ENCODE data around the gene CAMTA1.

CAMTA1 gene

DNA sequence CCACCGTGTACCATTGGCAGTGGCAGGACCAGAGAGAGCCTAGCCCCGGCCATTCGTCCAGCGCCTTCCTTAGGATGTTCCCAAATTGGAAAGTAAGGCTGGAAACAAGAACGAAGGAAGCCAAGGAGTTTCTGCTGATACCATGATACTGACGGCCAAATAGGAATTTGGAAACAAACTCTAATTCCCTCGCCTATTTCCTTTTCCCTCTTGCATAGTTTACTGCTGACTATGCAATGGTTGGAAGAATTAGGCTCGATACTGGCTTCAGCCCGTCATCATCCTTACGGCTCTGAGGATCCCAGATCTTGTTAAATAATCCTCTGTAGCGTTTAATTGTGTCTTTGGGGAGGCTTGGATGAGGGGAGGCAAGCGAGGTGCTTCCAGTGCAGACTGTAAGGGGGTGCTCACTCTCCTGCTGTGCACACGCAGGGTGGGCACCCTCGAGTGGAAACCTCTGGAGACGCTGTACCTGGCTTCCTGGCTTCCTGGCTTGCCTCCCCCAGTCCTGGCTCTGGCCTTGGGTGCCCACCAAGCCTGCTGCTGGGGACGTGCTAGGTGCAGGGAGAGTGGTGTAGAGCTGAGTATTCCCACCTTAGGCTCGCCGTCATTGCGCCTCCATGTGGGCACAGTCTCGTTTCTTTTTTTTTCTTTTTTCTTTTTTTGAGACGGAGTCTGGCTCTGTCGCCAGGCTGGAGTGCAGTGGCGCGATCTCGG lies 27.4 kb upstream of the CAMTA1 start:
- Histone ChIP-seq H3K27ac (ENCODE audit: extremely low read depth, low read depth, low read length) (no peak overlapping the region), H3K9me3 (ENCODE audit: control insufficient read depth, insufficient read depth, low read depth, low read length) (no peaks in the 10 kb centered on the region), H3K4me1 (ENCODE audit: control insufficient read depth, insufficient read depth, low read length) (no peaks in the 10 kb centered on the region), H3K4me3 (ENCODE audit: low read depth, low read length) (no peak overlapping the region), H3K36me3 (ENCODE audit: control insufficient read depth in 2 of 2, insufficient read depth in 1 of 2, low read length in 2 of 2) (no peaks in the 10 kb centered on the region)
- ChIA-PET CTCF (interaction anchor here (0.6 to 0.7 kb wide), 2 partner anchors 27 to 73 kb away, joined by 3 read pairs; partner anchors contain the start of gene CAMTA1), POLR2A (interaction anchor here (0.7 kb wide), 1 partner anchor 14 kb away, joined by 3 read pairs; no protein-coding TSS in a partner anchor)
- TF ChIP-seq ZNF138 (tag by site-specific recombination; IDR thresholded peaks at IDR 0.05; ENCODE audit: borderline replicate concordance) = no peak
- no peak for TF ChIP-seq HOXC10 (CRISPR knock-in tag; IDR thresholded peaks at IDR 0.05)
- TF ChIP-seq, protein P1, sequence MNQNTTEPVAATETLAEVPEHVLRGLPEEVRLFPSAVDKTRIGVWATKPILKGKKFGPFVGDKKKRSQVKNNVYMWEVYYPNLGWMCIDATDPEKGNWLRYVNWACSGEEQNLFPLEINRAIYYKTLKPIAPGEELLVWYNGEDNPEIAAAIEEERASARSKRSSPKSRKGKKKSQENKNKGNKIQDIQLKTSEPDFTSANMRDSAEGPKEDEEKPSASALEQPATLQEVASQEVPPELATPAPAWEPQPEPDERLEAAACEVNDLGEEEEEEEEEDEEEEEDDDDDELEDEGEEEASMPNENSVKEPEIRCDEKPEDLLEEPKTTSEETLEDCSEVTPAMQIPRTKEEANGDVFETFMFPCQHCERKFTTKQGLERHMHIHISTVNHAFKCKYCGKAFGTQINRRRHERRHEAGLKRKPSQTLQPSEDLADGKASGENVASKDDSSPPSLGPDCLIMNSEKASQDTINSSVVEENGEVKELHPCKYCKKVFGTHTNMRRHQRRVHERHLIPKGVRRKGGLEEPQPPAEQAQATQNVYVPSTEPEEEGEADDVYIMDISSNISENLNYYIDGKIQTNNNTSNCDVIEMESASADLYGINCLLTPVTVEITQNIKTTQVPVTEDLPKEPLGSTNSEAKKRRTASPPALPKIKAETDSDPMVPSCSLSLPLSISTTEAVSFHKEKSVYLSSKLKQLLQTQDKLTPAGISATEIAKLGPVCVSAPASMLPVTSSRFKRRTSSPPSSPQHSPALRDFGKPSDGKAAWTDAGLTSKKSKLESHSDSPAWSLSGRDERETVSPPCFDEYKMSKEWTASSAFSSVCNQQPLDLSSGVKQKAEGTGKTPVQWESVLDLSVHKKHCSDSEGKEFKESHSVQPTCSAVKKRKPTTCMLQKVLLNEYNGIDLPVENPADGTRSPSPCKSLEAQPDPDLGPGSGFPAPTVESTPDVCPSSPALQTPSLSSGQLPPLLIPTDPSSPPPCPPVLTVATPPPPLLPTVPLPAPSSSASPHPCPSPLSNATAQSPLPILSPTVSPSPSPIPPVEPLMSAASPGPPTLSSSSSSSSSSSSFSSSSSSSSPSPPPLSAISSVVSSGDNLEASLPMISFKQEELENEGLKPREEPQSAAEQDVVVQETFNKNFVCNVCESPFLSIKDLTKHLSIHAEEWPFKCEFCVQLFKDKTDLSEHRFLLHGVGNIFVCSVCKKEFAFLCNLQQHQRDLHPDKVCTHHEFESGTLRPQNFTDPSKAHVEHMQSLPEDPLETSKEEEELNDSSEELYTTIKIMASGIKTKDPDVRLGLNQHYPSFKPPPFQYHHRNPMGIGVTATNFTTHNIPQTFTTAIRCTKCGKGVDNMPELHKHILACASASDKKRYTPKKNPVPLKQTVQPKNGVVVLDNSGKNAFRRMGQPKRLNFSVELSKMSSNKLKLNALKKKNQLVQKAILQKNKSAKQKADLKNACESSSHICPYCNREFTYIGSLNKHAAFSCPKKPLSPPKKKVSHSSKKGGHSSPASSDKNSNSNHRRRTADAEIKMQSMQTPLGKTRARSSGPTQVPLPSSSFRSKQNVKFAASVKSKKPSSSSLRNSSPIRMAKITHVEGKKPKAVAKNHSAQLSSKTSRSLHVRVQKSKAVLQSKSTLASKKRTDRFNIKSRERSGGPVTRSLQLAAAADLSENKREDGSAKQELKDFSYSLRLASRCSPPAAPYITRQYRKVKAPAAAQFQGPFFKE (tag by site-specific recombination; IDR thresholded peaks at IDR 0.05; ENCODE audit: borderline replicate concordance) = no peak
- no peak for TF ChIP-seq HOXD13 (CRISPR knock-in tag; IDR thresholded peaks at IDR 0.05; ENCODE audit: borderline replicate concordance)
- TF ChIP-seq ZNF610 (tag by site-specific recombination; IDR thresholded peaks at IDR 0.05; ENCODE audit: borderline replicate concordance) = no peak
- TF ChIP-seq ZNF391 (tag by site-specific recombination; IDR thresholded peaks at IDR 0.05; ENCODE audit: borderline replicate concordance, low read depth) = no peak
- no peak for TF ChIP-seq ZNF335 (tag by site-specific recombination; conservative IDR thresholded peaks at IDR 0.05)
- TF ChIP-seq BCL11B (tag by site-specific recombination; IDR thresholded peaks at IDR 0.05; ENCODE audit: low read depth) = no peak
- no peak for TF ChIP-seq ZNF785 (tag by site-specific recombination; IDR thresholded peaks at IDR 0.05)
- no peak for TF ChIP-seq GLI4 (tag by site-specific recombination; IDR thresholded peaks at IDR 0.05)
- TF ChIP-seq TCF7L2 (IDR thresholded peaks at IDR 0.05; ENCODE audit: borderline replicate concordance, low read depth, low read length) = no peak
- no peak for TF ChIP-seq ZNF530 (tag by site-specific recombination; IDR thresholded peaks at IDR 0.05; ENCODE audit: low read depth)
- no peak for TF ChIP-seq ZNF596 (tag by site-specific recombination; IDR thresholded peaks at IDR 0.05)
- no peak for TF ChIP-seq ZNF433 (tag by site-specific recombination; IDR thresholded peaks at IDR 0.05; ENCODE audit: low read depth)
- no peak for TF ChIP-seq ZNF324 (tag by site-specific recombination; IDR thresholded peaks at IDR 0.05)
- TF ChIP-seq SCRT1 (tag by site-specific recombination; IDR thresholded peaks at IDR 0.05; ENCODE audit: borderline replicate concordance) = no peak
- no peak for TF ChIP-seq SALL2 (tag by site-specific recombination; IDR thresholded peaks at IDR 0.05; ENCODE audit: borderline replicate concordance)
- TF ChIP-seq ZNF549 (tag by site-specific recombination; IDR thresholded peaks at IDR 0.05) = no peak
- no peak for TF ChIP-seq ZIC2 (tag by site-specific recombination; IDR thresholded peaks at IDR 0.05)
- no peak for TF ChIP-seq ZNF626 (tag by site-specific recombination; IDR thresholded peaks at IDR 0.05)

Data from HEK293 (cell line).